Skeletal muscle cell (primary cell): ENCODE measurements around the gene ARHGAP42.

ENCODE experiments used
- DNase-seq: peaks from one replicate; pipeline ENCODE4 v3.0.0-alpha.2; 2010; ENCODE audit warnings: low read depth
- H3K4me3 ChIP-seq: 2 replicates; pipeline ENCODE4 v1.5.1; 2011; ENCODE audit warnings: low read depth, mild to moderate bottlenecking, control low read depth, low read length, moderate library complexity

Gene ARHGAP42

GRCh38 chr11:100788561-100789295, 101.6 kb downstream of the ARHGAP42 start:
- no peak overlapping the region for H3K4me3 ChIP-seq

GRCh38 chr11:100789500-100789899, 102.4 kb downstream of the ARHGAP42 start:
- H3K4me3 ChIP-seq = no peak overlapping the region
- no peak for DNase-seq

More at GRCh38 chr11:100788561-100789295, 101.6 kb downstream of the ARHGAP42 start:
- no peak for DNase-seq

- H3K4me3 ChIP-seq = no peak overlapping the region
These were observed 103.0 kb downstream of the ARHGAP42 start for GRCh38 chr11:100790073-100790472.

GRCh38 chr11:100791103-100791502, 104.0 kb downstream of the ARHGAP42 start:
- H3K4me3 ChIP-seq = no peak overlapping the region
- no peak for DNase-seq

More at GRCh38 chr11:100790073-100790472, 103.0 kb downstream of the ARHGAP42 start:
- DNase-seq = no peak

- H3K4me3 ChIP-seq = no peak overlapping the region
- DNase-seq = no peak
These were observed 104.8 kb downstream of the ARHGAP42 start for GRCh38 chr11:100791860-100792259.

- no peak overlapping the region for H3K4me3 ChIP-seq
- DNase-seq = no peak
These were observed 106.4 kb downstream of the ARHGAP42 start for GRCh38 chr11:100793525-100793924.

- no peak for DNase-seq
- H3K4me3 ChIP-seq = no peak overlapping the region
These were observed 107.4 kb downstream of the ARHGAP42 start for GRCh38 chr11:100794446-100794845.

- H3K4me3 ChIP-seq = no peak overlapping the region
- no peak for DNase-seq
These were observed 112.4 kb downstream of the ARHGAP42 start for GRCh38 chr11:100799445-100799844.

GRCh38 chr11:100800202-100800601, 113.1 kb downstream of the ARHGAP42 start:
- no peak overlapping the region for H3K4me3 ChIP-seq
- DNase-seq = no peak

- no peak overlapping the region for H3K4me3 ChIP-seq
- DNase-seq = no peak
These were observed 114.3 kb downstream of the ARHGAP42 start for GRCh38 chr11:100801225-100801999.

- H3K4me3 ChIP-seq = no peak overlapping the region
- no peak for DNase-seq
These were observed 118.6 kb downstream of the ARHGAP42 start for GRCh38 chr11:100805506-100806199.

- no peak overlapping the region for H3K4me3 ChIP-seq
- no peak for DNase-seq
These were observed 119.2 kb downstream of the ARHGAP42 start for GRCh38 chr11:100806296-100806695.

GRCh38 chr11:100808904-100809491, 121.9 kb downstream of the ARHGAP42 start:
- DNase-seq = no peak
- H3K4me3 ChIP-seq = no peak overlapping the region

- no peak for DNase-seq
- no peak overlapping the region for H3K4me3 ChIP-seq
These were observed 123.1 kb downstream of the ARHGAP42 start for GRCh38 chr11:100810146-100810545.

- no peak overlapping the region for H3K4me3 ChIP-seq
- DNase-seq = no peak
These were observed 123.6 kb downstream of the ARHGAP42 start for GRCh38 chr11:100810666-100811065.

GRCh38 chr11:100812517-100812916, 125.4 kb downstream of the ARHGAP42 start:
- no peak for DNase-seq
- H3K4me3 ChIP-seq = no peak overlapping the region

GRCh38 chr11:100815787-100816330, 128.8 kb downstream of the ARHGAP42 start:
- no peak overlapping the region for H3K4me3 ChIP-seq
- no peak for DNase-seq

- no peak overlapping the region for H3K4me3 ChIP-seq
- no peak for DNase-seq
These were observed 129.7 kb downstream of the ARHGAP42 start for GRCh38 chr11:100816823-100817222.

GRCh38 chr11:100817620-100818019, 130.5 kb downstream of the ARHGAP42 start:
- no peak for DNase-seq
- no peak overlapping the region for H3K4me3 ChIP-seq
